HepG2 (cell line): ENCODE data around the gene SARNP. TPM values are rescaled to one million over a fixed set of nuclear protein-coding genes. Genes with fewer than 3 reads are reported as not detected.

Experiments
- ATAC-seq: fragments of 200-7000 bp; cut with Tn5 transposase; 3 replicates; pipeline ENCODE4 v1.9.1; 2020; ENCODE audit warnings: mild to moderate bottlenecking, moderate library complexity
- BruUV-seq: library from RNA; stranded (reverse); fragments of 400-500 nt; replicated peaks from 2 replicates; lab custom pipeline; 2021; lab: Mats Ljungman, UMichigan
- CTCF ChIA-PET: fragments of 300-600 bp; formaldehyde crosslinking; extraction: SDS; loops from one replicate; lab custom pipeline; 2021; ENCODE audit warnings: low total read pairs, inconsistent platforms, low intra/inter-chr PET ratio; lab: Yijun Ruan, JAX
- POLR2A ChIA-PET: fragments of 350-600 bp; sonication (Branson Sonifier 250); formaldehyde crosslinking; loops from one replicate; lab custom pipeline; 2020; ENCODE audit warnings: antibody characterized with exemption, inconsistent platforms; lab: Yijun Ruan, JAX
- DNase-seq: peaks from one replicate; pipeline ENCODE4 v3.0.0-alpha.2; 2015; ENCODE audit warnings: low spot score
- FAIRE-seq: peaks from 3 replicates; lab custom pipeline; 2011; peaks lifted over from hg19 to GRCh38; lab: Jason Lieb, UNC
- H2AFZ ChIP-seq: one replicate; pipeline ENCODE4 v1.6.1; 2011; ENCODE audit warnings: low read length, inconsistent platforms
- H3K27ac ChIP-seq: fragments of 300-600 bp; 3 replicates; pipeline ENCODE4 v1.8.0; 2011; ENCODE audit warnings: mixed run types, mild to moderate bottlenecking, mixed read lengths, low read length, inconsistent platforms; ENCODE audit not compliant: insufficient read depth; ENCODE audit errors: extremely low read length
- H3K27me3 ChIP-seq, 2 experiments: fragments of 200-600 bp in 1 of 2; 2 replicates in 1 of 2; 3 replicates in 1 of 2; pipeline versions ENCODE4 v1.6.0 to v1.8.0; 2011; ENCODE audit warnings: low read length in 2 of 2, mild to moderate bottlenecking in 2 of 2, moderate library complexity in 2 of 2, inconsistent platforms in 1 of 2; ENCODE audit not compliant: insufficient read depth in 2 of 2, control insufficient read depth in 1 of 2
- H3K36me3 ChIP-seq, 2 experiments: fragments of 200-600 bp in 1 of 2; replicated peaks in 1 of 2; 2 replicates in 1 of 2; 3 replicates in 1 of 2; pipeline versions ENCODE4 v1.5.1 to v1.8.0; 2011; ENCODE audit warnings: low read length in 2 of 2, inconsistent platforms in 1 of 2; ENCODE audit not compliant: insufficient read depth in 2 of 2, control insufficient read depth in 1 of 2
- H3K4me1 ChIP-seq: 2 replicates; pipeline ENCODE4 v1.5.1; 2012; ENCODE audit warnings: low read length, inconsistent platforms; ENCODE audit not compliant: insufficient read depth
- H3K4me2 ChIP-seq: 2 replicates; pipeline ENCODE4 v1.6.0; 2011; ENCODE audit warnings: low read depth, low read length, inconsistent platforms
- H3K4me3 ChIP-seq, 3 experiments: fragments of 200-600 bp in 1 of 3; sonication (generic), shearing (Covaris generic) in 1 of 3; replicated peaks in 1 of 3; 2 replicates each; pipeline ENCODE4 v1.5.1; 2011 to 2016; ENCODE audit warnings: low read length in 3 of 3, inconsistent platforms in 2 of 3, low read depth in 2 of 3, mild to moderate bottlenecking in 2 of 3, control low read depth in 1 of 3, mixed read lengths in 1 of 3; ENCODE audit not compliant: insufficient read depth in 1 of 3
- H3K79me2 ChIP-seq: one replicate; pipeline ENCODE4 v1.6.1; 2011; ENCODE audit warnings: low read length, inconsistent platforms; ENCODE audit not compliant: insufficient read depth
- H3K9ac ChIP-seq: 2 replicates; pipeline ENCODE4 v1.6.0; 2011; ENCODE audit warnings: mild to moderate bottlenecking, low read depth, low read length, inconsistent platforms; ENCODE audit not compliant: insufficient read depth
- H3K9me3 ChIP-seq: 2 replicates; pipeline ENCODE4 v1.5.1; 2012; ENCODE audit warnings: mild to moderate bottlenecking, low read length
- H4K20me1 ChIP-seq: 2 replicates; pipeline ENCODE4 v1.6.0; 2011; ENCODE audit warnings: inconsistent platforms, mild to moderate bottlenecking, low read length, moderate library complexity; ENCODE audit not compliant: insufficient read depth
- PAX8 ChIP-seq: sonication (generic); formaldehyde crosslinking; IDR thresholded peaks from 2 replicates; pipeline ENCODE4 v1.8.0; 2022; ENCODE audit warnings: mild to moderate bottlenecking, missing genetic modification reagents, borderline replicate concordance
- POLR2AphosphoS5 ChIP-seq: IDR thresholded peaks from 2 replicates; pipeline ENCODE4 v1.6.1; 2012; ENCODE audit warnings: low read depth, low read length
- REPIN1 ChIP-seq: sonication (generic); formaldehyde crosslinking; IDR thresholded peaks from 2 replicates; pipeline ENCODE4 v1.8.0; 2022; ENCODE audit warnings: missing genetic modification reagents, low read depth, mild to moderate bottlenecking, borderline replicate concordance
- ZBTB10 ChIP-seq: sonication (generic); formaldehyde crosslinking; IDR thresholded peaks from 2 replicates; pipeline ENCODE4 v1.4.0; 2020; ENCODE audit warnings: missing genetic modification reagents, borderline replicate concordance
- ZBTB4 ChIP-seq: sonication (generic); formaldehyde crosslinking; IDR thresholded peaks from 2 replicates; pipeline ENCODE4 v1.4.0; 2020; ENCODE audit warnings: missing genetic modification reagents, mild to moderate bottlenecking, borderline replicate concordance
- ZFP91 ChIP-seq: sonication (generic); formaldehyde crosslinking; IDR thresholded peaks from 2 replicates; pipeline ENCODE4 v1.9.0; 2022; ENCODE audit warnings: missing genetic modification reagents, mild to moderate bottlenecking, borderline replicate concordance
- WGBS: methylation state at CpG from one replicate; pipeline ENCODE4 v1.1.6; 2017; ENCODE audit warnings: low lambda C conversion rate; 5-methylcytosine and 5-hydroxymethylcytosine counted together
- in situ Hi-C: cut with HindIII; loops from 2 replicates; pipeline ENCODE4 v1.10.0; 2017; ENCODE audit warnings: low pct_unique_long_range_greater_than_20kb; ENCODE audit not compliant: extremely low pct_ligation_motif_present
- intact Hi-C: fragments of 100-400 bp; cut with micrococcal nuclease; formaldehyde crosslinking; loops from one replicate; pipeline ENCODE4 v1.10.0; 2022; ENCODE audit not compliant: unreplicated experiment
- polyA plus RNA-seq, 8 experiments: library from polyadenylated mRNA; depleted of rRNA in 3 of 8; stranded (reverse) in 7 of 8; unstranded in 1 of 8; fragments of >200 nt; fragmentation: Illumina TruSeq in 4 of 8; extraction: Trizol in 4 of 8; gene quantifications; 2 replicates each; pipeline versions ENCODE4 v1.2.1 to v1.2.3, GENCODE V29; 2011 to 2016; ENCODE audit warnings: low read depth in 4 of 8, missing spikeins in 1 of 8, mixed read lengths in 1 of 8; ENCODE audit not compliant: insufficient read depth in 1 of 8
- total RNA-seq, 5 experiments: library from RNA; depleted of rRNA; stranded (reverse); fragments of >200 nt; fragmentation: Illumina TruSeq; extraction: Trizol; gene quantifications; 2 replicates each; pipeline ENCODE4 v1.2.3, GENCODE V29; 2016; ENCODE audit warnings: low read depth in 1 of 5
- TF ChIP-seq, protein P1 (sequence below): sonication (generic); formaldehyde crosslinking; IDR thresholded peaks from 2 replicates; pipeline ENCODE4 v1.8.1; 2023; ENCODE audit warnings: missing genetic modification reagents, inconsistent platforms, borderline replicate concordance

The SARNP gene
- total and polyA plus RNA-seq, 2 of the 13 experiments (the other 11 are each of a cell fraction or from before 2014, with no cell fraction given) = 59.0 to 95.4 TPM

- Histone ChIP-seq H3K27ac (peak overlapping the region; percentile 59), H4K20me1 (no peaks in the 10 kb centered on the region), H3K4me2 (peak overlapping the region; percentile 62; the same call in 1 of the 2 replicates), H3K9ac (no peak overlapping the region; the same call in 1 of the 2 replicates), H3K4me3 (no peak overlapping the region), H3K27me3 (no peaks in the 10 kb centered on the region), H3K9me3 (no peaks in the 10 kb centered on the region)
- in situ Hi-C loops = no loop called here
- intact Hi-C loops = no loop called here
- DNase-seq (no peak), ATAC-seq (no peak)
- CTCF ChIA-PET = interaction anchor here (1.9 kb wide), 1 partner anchor 18 kb away, joined by 6 read pairs; no protein-coding TSS in a partner anchor
- POLR2A ChIA-PET = interaction anchor here (0.7 to 5.3 kb wide), 5 partner anchors 10 to 111 kb away, joined by 3 to 38 read pairs (median 19); partner anchors contain the start of genes CD63 and DNAJC14
- WGBS = 72% methylated on average over 7 of the region's 7 CpGs
- BruUV-seq = no TSS peak
- TF ChIP-seq ZBTB10 (CRISPR knock-in tag) = no peak
- no peak for TF ChIP-seq POLR2AphosphoS5
- TF ChIP-seq, protein P1, sequence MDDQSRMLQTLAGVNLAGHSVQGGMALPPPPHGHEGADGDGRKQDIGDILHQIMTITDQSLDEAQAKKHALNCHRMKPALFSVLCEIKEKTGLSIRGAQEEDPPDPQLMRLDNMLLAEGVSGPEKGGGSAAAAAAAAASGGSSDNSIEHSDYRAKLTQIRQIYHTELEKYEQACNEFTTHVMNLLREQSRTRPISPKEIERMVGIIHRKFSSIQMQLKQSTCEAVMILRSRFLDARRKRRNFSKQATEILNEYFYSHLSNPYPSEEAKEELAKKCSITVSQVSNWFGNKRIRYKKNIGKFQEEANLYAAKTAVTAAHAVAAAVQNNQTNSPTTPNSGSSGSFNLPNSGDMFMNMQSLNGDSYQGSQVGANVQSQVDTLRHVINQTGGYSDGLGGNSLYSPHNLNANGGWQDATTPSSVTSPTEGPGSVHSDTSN (CRISPR knock-in tag) = no peak
- no peak for TF ChIP-seq ZBTB4 (CRISPR knock-in tag)
- no peak for TF ChIP-seq PAX8 (CRISPR knock-in tag)
- TF ChIP-seq ZFP91 (CRISPR knock-in tag) = 0 out of 2 replicates have a peak, but pooled peaks have one; percentile 23
- TF ChIP-seq REPIN1 (CRISPR knock-in tag) = no peak
- TF ChIP-seq, all 625 proteins: peak for 1
- Histone ChIP-seq H3K79me2 (no peaks in the 10 kb centered on the region), H3K4me1 (peaks cover 82% of the 10 kb centered on the region), H3K36me3 (peaks cover 0 to 4% of the 10 kb centered on the region in 2 experiments; a peak in 2 of 5 replicates), H2AFZ (no peak overlapping the region)
- no peak for FAIRE-seq
Measured at GRCh38 chr12:55719371-55719770, 98.2 kb downstream of the SARNP start.
